ENCODE measurements around the gene CLDN4.

DNA sequence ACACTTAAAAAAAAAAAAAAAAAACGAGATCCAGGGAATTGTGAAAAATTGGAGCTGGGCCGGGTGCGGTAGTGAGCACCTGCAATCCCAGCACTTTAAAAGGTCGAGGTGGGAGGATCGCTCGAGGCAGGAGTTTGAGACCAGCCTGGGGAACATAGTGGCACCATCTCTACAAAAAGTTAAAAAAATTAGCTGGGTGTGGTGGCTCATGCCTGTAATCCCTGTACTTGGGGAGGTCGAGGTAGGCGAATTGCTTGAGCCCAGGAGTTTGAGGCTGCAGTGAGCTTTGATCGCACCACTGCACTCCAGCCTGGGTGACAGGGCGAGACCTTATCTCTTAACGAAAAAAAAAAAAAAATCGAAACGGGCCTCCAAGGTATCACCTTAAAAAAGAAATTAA lies 2.0 kb downstream of the CLDN4 start:
- TF ChIP-seq, protein P1, sequence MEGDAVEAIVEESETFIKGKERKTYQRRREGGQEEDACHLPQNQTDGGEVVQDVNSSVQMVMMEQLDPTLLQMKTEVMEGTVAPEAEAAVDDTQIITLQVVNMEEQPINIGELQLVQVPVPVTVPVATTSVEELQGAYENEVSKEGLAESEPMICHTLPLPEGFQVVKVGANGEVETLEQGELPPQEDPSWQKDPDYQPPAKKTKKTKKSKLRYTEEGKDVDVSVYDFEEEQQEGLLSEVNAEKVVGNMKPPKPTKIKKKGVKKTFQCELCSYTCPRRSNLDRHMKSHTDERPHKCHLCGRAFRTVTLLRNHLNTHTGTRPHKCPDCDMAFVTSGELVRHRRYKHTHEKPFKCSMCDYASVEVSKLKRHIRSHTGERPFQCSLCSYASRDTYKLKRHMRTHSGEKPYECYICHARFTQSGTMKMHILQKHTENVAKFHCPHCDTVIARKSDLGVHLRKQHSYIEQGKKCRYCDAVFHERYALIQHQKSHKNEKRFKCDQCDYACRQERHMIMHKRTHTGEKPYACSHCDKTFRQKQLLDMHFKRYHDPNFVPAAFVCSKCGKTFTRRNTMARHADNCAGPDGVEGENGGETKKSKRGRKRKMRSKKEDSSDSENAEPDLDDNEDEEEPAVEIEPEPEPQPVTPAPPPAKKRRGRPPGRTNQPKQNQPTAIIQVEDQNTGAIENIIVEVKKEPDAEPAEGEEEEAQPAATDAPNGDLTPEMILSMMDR (IDR thresholded peaks at IDR 0.05; ENCODE audit: extremely low read depth in 1 of 2, insufficient read depth in 1 of 2, low read depth in 1 of 2, low read length in 2 of 2), result no peak
- TF ChIP-seq POLR2A (IDR thresholded peaks at IDR 0.05; ENCODE audit: low read depth, low read length), result no peak
- no peak for TF ChIP-seq POLR2AphosphoS5 (IDR thresholded peaks at IDR 0.05; ENCODE audit: insufficient read depth, low read depth, low read length)
- TF ChIP-seq EZH2 (IDR thresholded peaks at IDR 0.05; ENCODE audit: borderline replicate concordance, low read depth, low read length, severe bottlenecking), result no peak
- TF ChIP-seq, protein P2, sequence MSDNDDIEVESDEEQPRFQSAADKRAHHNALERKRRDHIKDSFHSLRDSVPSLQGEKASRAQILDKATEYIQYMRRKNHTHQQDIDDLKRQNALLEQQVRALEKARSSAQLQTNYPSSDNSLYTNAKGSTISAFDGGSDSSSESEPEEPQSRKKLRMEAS (IDR thresholded peaks at IDR 0.05; ENCODE audit: insufficient read depth, insufficient read length), result no peak
- TF ChIP-seq GATA2 (IDR thresholded peaks at IDR 0.05; ENCODE audit: insufficient read depth, insufficient read length, low read depth, low read length), result no peak
- no peak for TF ChIP-seq JUN (IDR thresholded peaks at IDR 0.05; ENCODE audit: borderline replicate concordance, insufficient read depth, insufficient read length, low read depth)
- TF ChIP-seq MYC (IDR thresholded peaks at IDR 0.05; ENCODE audit: low read depth, low read length), result no peak
